Stimulated activated CD4-positive, alpha-beta T cell treated with anti-CD3 and anti-CD28 coated beads, TNF-alpha, amount 100 ng/mL, for 24 hours (primary cell): ENCODE measurements around the gene NRF1.
"Not testable (repeated sequence)": the region's sequence is repeated elsewhere in the genome, so short reads cannot be mapped to it uniquely, and the experiment has no call there.

Source experiments
- DNase-seq, 3 experiments: peaks; one replicate each; pipeline ENCODE4 v3.0.0-alpha.2; 2020; ENCODE audit warnings: low read depth in 3 of 3

NRF1 gene

DNA sequence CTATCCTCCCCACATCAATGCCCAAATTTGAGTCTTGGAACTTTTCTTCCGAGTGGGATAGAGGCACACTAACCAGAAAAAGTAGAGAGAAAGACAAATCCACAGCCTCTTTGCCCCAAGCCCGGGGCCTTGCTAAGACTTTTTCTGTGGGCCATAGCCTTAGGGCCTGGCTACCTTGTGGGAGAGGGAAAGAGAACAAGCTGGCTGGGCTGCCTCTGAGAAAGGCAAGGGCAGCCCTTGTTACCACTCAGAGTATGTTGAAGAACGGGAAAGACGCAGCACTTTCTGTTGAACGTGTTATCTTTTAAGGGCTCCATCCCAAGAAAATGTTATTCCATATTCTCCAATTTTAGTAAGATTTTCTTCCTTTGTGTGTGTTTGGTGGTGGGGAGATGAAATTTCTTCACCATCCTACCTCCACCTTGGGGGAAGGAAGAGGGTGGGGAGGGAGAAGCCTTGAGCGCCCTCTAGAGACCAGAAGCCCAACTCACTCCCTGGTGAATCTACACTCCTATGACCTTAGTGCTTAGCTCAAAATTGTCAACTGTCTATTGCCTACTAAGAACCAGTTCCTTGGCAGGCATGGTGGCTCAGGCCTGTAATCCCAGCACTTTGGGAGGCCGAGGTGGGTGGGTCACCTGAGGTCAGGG is 3.9 kb upstream of the NRF1 start:
- peak in 1 of 3 experiments; percentile 28 for DNase-seq

- DNase-seq: no peak
Measured at GRCh38 chr7:129609666-129610065, 1.9 kb upstream of the NRF1 start.

- no peak for DNase-seq
Measured at GRCh38 chr7:129610709-129611245, 743 bp upstream of the NRF1 start.

- peak in 1 of 3 experiments; percentile 30 for DNase-seq
Measured at GRCh38 chr7:129612112-129613015, 844 bp downstream of the NRF1 start.

DNA sequence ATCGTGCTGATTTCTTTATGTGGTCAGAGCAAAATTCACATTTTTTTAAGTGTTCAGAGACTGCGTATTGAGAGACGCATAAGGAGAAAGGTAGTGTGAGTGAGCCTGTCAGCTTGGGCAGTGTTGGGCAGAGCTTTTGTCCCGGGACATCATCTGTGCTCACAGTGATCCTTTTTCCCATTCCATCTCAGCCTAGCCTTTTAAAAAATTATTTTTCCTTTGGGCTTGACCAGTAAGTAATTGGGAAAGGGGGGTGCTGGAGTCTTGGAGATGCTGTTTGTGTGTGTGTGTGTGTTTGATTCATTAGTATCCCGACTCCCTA is 1.5 kb downstream of the NRF1 start:
- no peak for DNase-seq

- no peak for DNase-seq
Measured at GRCh38 chr7:129615018-129615417, 3.5 kb downstream of the NRF1 start.

- no peak for DNase-seq
Measured at GRCh38 chr7:129616530-129616929, 5.0 kb downstream of the NRF1 start.

GRCh38 chr7:129617178-129617577 is 5.7 kb downstream of the NRF1 start:
- no peak for DNase-seq

- no peak for DNase-seq
Measured at GRCh38 chr7:129617652-129618051, 6.1 kb downstream of the NRF1 start.

GRCh38 chr7:129626896-129627295 is 15.4 kb downstream of the NRF1 start:
- DNase-seq: no peak

DNA sequence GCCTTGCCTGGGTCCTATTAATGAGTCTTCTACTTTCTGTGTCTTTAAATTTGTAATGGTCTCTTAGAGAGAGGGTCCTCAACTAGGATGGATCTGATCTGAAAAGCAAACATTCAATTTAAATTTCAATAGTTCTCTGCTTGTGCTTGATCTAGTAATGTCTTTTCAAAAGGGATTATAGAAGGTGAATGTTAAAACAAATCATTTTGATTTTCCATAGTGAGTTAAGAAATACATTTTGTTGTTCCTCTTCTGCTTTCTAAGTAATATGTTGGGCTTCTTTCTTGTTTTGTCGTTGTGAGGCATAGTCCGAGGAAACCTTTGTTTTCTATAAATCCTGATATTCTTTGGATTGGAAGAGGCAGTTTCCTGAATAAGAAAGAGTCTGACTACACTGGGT is 18.8 kb downstream of the NRF1 start:
- no peak for DNase-seq

- DNase-seq: no peak
Measured at GRCh38 chr7:129634361-129635034, 23.0 kb downstream of the NRF1 start.

GRCh38 chr7:129635300-129636029 is 23.9 kb downstream of the NRF1 start:
- peak; percentile 44 to 64 (median 58) for DNase-seq

DNA sequence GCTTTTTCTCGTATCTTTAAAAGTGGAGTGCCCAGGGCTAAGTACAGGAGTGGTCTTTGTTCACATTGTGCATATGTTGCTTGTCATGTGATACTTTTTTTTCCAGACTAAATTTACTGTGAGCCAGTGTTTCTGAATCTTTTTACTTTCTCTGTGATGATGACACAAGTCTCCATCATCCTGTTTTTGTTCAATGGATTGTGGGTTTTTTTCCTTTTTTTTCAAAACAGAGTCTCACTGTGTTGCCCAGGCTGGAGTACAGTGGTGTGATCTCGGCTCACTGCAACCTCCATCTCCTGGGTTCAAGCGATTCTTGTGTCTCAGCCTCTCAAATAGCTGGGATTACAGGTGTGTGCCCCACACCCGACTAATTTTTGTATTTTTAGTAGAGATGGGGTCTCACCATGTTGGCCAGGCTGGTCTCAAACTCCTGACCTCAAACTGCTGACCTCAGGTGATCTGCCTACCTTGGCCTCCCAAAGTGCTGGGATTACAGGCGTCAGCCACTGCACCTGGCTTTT is 24.6 kb downstream of the NRF1 start:
- DNase-seq: not testable (repeated sequence)

GRCh38 chr7:129636641-129637040 is 25.1 kb downstream of the NRF1 start:
- no peak for DNase-seq

DNA sequence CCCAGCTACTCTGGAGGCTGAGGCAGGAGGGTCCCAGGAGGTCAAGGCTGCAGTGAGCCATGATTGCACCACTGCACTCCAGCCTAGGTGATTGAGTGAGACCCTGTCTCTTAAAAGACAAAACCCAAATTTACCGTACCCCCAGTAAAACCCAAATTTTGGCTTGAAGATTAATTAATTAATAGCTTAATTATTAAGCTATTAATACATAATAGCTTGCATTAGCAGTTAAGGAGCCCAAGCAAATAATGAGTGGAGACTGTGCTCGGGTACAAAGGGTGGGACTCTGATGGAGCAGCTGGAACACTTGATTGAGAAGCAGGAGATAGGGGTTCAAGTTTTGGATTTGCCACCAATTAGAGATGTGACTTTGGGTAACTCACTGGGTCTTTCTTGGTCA is 28.9 kb downstream of the NRF1 start:
- no peak for DNase-seq

DNA sequence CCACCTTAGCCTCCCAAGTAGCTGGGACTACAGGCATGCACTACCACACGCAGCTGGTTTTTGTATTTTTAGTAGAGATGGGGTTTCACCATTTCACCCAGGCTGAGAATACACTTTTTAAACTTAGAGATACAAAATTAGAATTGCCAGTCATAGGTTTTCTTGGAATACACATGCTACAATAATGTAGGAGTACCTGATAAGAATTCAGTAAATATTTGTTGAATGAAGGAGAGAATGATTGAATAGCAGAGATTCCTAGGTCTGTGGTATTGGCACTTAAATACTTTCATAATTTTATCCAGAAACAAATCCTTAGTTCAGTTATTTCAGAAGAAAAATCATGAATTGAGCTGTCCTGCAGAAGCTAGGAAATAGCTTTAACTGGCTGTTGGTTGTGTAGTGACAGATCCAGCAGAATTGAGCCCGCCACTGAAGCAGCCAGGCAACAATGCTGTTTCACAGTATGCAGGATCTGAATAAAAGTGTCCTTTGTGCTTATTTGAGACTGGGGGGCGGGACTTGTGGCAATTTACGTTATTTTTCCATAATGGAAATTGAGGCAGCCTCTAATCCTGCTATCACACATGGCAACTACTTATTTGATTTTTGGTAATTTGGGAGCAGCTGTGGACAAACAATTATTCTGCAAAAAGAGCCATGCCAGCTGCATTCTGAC is 31.5 kb downstream of the NRF1 start:
- DNase-seq: no peak

DNA sequence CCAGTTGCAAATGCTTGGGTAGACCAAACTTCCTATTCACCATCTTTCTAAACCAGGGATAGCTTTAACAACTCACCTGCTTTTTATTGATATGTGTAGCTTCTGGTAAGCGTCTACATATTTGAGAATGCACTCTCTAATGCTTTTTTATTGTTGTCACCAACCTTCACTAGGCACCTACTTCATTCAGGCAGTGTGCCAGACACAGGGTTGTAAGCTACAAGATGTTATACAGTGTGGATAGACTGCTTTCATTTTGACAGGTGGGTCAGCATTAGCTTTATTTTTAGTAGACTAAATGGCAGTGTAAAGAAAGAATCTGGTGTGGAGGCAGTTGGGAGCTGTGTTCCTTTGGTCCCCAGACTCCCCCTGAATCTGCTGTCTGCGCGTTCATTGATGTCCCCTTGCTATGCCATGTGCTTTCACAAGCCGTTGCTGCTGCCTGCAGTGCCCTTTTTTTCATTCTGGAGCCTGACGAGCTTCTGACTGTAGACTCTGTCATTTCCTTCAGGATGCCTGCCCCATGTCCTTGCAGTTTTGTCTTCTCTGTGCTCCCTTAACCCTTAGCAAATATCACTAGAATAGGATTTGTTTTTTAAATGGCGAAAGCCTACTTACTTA is 32.1 kb downstream of the NRF1 start:
- DNase-seq: no peak

GRCh38 chr7:129644634-129645230 is 33.2 kb downstream of the NRF1 start:
- DNase-seq: no peak

DNA sequence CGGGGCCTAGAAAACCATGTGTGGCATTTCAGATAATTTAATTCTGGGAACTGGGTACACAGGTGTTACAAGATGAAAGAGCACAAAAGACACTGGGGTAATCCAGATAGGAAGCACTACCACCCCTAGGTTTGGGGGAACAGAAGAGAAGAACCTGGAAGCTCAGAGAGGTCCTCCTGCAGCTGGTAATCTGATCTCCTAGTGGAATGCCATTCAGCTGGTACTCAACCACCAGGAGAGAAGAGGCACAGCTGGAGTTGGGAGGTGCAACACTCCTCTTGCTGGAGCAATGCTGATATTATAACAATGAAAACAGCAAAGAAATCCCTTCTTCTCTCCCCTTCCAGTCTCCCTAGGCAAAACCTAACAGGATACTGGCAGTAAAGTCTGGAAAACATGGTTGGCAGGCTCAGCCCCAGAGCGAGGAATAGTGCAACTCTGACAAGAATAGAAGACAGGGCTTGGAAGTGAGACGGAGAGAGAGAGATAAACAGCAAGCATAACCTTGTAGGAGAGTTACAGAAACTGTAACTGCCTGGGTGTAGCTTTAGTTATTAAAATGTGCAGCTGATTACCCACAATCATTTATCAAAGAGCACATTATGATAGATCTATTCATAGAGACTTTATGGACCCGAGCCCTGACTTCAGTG is 35.0 kb downstream of the NRF1 start:
- DNase-seq: no peak
